ENCODE measurements around the gene C22orf31.

DNA sequence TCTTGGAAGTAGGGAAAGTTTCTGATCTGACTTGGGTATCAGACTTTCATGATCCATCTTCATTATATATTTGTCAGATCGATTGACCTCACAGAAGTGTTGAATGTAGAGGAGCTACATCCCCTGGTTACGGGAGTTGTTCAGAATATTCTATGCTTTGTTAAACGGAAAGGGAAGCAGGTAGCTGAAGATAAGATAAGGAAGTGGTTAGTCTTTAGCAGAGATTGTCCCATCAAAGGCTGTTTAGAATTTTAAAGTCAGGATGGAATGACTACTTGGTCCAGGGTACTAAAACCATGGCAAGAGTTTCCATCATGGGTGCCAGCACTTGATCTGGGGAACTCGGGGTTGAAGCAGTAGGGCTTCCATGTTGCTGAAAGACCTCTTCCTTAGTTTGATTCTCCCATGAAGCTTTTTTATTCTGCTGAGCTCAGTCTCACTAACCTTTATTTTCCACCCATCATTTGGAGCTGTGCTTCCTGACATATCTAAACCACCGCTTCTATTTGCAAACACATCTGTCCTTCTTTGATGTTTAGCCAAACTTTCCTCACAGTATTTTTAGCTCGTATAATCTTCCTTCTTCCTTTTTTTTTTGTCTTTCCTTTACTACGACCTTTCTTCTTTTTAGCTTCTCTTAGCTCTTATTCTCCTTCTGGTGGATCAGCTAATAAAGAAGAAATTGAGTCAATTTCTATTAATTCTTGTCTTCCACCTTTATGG lies 4.0 kb upstream of the C22orf31 start:
- TF ChIP-seq, protein P1, sequence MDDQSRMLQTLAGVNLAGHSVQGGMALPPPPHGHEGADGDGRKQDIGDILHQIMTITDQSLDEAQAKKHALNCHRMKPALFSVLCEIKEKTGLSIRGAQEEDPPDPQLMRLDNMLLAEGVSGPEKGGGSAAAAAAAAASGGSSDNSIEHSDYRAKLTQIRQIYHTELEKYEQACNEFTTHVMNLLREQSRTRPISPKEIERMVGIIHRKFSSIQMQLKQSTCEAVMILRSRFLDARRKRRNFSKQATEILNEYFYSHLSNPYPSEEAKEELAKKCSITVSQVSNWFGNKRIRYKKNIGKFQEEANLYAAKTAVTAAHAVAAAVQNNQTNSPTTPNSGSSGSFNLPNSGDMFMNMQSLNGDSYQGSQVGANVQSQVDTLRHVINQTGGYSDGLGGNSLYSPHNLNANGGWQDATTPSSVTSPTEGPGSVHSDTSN (IDR thresholded peaks at IDR 0.05): no peak
- TF ChIP-seq TP53 (CRISPR knock-in tag; IDR thresholded peaks at IDR 0.05) (no peak), EP300 (IDR thresholded peaks at IDR 0.05) (no peak), MAFK (IDR thresholded peaks at IDR 0.05; ENCODE audit: partially characterized antibody) (no peak)
- TF ChIP-seq, protein P2, sequence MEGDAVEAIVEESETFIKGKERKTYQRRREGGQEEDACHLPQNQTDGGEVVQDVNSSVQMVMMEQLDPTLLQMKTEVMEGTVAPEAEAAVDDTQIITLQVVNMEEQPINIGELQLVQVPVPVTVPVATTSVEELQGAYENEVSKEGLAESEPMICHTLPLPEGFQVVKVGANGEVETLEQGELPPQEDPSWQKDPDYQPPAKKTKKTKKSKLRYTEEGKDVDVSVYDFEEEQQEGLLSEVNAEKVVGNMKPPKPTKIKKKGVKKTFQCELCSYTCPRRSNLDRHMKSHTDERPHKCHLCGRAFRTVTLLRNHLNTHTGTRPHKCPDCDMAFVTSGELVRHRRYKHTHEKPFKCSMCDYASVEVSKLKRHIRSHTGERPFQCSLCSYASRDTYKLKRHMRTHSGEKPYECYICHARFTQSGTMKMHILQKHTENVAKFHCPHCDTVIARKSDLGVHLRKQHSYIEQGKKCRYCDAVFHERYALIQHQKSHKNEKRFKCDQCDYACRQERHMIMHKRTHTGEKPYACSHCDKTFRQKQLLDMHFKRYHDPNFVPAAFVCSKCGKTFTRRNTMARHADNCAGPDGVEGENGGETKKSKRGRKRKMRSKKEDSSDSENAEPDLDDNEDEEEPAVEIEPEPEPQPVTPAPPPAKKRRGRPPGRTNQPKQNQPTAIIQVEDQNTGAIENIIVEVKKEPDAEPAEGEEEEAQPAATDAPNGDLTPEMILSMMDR (IDR thresholded peaks at IDR 0.05): no peak
- TF ChIP-seq, protein P3, sequence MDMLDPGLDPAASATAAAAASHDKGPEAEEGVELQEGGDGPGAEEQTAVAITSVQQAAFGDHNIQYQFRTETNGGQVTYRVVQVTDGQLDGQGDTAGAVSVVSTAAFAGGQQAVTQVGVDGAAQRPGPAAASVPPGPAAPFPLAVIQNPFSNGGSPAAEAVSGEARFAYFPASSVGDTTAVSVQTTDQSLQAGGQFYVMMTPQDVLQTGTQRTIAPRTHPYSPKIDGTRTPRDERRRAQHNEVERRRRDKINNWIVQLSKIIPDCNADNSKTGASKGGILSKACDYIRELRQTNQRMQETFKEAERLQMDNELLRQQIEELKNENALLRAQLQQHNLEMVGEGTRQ (IDR thresholded peaks at IDR 0.05): no peak
- TF ChIP-seq, protein P4, sequence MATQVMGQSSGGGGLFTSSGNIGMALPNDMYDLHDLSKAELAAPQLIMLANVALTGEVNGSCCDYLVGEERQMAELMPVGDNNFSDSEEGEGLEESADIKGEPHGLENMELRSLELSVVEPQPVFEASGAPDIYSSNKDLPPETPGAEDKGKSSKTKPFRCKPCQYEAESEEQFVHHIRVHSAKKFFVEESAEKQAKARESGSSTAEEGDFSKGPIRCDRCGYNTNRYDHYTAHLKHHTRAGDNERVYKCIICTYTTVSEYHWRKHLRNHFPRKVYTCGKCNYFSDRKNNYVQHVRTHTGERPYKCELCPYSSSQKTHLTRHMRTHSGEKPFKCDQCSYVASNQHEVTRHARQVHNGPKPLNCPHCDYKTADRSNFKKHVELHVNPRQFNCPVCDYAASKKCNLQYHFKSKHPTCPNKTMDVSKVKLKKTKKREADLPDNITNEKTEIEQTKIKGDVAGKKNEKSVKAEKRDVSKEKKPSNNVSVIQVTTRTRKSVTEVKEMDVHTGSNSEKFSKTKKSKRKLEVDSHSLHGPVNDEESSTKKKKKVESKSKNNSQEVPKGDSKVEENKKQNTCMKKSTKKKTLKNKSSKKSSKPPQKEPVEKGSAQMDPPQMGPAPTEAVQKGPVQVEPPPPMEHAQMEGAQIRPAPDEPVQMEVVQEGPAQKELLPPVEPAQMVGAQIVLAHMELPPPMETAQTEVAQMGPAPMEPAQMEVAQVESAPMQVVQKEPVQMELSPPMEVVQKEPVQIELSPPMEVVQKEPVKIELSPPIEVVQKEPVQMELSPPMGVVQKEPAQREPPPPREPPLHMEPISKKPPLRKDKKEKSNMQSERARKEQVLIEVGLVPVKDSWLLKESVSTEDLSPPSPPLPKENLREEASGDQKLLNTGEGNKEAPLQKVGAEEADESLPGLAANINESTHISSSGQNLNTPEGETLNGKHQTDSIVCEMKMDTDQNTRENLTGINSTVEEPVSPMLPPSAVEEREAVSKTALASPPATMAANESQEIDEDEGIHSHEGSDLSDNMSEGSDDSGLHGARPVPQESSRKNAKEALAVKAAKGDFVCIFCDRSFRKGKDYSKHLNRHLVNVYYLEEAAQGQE (IDR thresholded peaks at IDR 0.05): no peak

Measured in A549 (cell line).